Fibroblast of peridontal ligament (primary cell): Measurements from ENCODE around the gene NXN.
"Not testable (repeated sequence)": the region's sequence is repeated elsewhere in the genome, so short reads cannot be mapped to it uniquely, and the experiment has no call there.

Source experiments
- DNase-seq: peaks from one replicate; pipeline ENCODE4 v3.0.0-alpha.2; 2010; ENCODE audit errors: extremely low read depth

The NXN gene

GRCh38 chr17:953767-954166 is 25.8 kb downstream of the NXN start:
- DNase-seq, result no peak

DNA sequence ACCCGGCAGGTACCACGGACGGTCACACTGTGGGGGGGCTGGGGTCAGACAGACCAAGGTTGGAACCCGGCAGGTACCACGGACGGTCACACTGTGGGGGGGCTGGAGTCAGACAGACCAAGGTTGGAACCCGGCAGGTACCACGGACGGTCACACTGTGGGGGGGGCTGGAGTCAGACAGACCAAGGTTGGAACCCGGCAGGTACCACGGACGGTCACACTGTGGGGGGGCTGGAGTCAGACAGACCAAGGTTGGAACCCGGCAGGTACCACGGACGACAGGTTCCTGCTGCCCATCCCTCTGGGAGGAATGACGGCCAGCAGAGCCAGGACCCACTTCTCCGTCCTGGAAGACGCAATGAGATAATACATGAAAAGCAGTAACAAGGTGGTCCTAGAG is 27.0 kb downstream of the NXN start:
- DNase-seq, result not testable (repeated sequence)

GRCh38 chr17:951325-952132 is 28.0 kb downstream of the NXN start:
- peak; percentile 88 for DNase-seq

DNA sequence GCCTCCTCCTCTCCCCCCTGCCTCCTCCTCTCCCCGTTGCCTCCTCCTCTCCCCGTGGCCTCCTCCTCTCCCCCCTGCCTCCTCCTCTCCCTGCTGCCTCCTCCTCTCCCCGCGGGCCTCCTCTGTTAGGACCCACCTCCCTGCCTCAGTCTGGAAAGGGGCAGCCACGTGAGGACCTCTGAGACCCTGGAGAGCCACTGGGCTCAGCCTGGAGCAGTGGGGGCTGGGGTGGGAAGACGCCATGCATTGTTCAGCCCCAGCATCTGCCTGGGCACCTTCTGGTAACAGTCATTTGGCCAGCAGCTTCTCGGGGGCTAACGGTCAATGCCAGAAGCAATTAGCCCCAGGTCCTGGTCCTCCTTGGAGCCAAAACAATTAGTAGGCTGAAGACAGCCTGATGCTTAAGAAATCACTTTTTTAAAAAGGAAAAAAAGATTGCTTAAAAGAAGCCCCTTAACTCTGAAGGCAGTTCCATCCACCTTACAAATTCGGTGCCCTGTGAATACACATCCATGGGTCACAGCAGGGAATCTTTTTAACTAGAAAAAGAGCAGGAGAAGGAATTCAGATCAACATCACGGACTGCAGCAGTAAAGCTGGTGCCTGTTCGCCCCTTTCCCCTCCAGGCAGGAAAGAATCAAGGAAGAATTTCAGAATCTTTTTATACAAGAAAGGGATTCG is 29.8 kb downstream of the NXN start:
- no peak for DNase-seq

- no peak for DNase-seq
Measured at GRCh38 chr17:948284-948852, 31.2 kb downstream of the NXN start.

DNA sequence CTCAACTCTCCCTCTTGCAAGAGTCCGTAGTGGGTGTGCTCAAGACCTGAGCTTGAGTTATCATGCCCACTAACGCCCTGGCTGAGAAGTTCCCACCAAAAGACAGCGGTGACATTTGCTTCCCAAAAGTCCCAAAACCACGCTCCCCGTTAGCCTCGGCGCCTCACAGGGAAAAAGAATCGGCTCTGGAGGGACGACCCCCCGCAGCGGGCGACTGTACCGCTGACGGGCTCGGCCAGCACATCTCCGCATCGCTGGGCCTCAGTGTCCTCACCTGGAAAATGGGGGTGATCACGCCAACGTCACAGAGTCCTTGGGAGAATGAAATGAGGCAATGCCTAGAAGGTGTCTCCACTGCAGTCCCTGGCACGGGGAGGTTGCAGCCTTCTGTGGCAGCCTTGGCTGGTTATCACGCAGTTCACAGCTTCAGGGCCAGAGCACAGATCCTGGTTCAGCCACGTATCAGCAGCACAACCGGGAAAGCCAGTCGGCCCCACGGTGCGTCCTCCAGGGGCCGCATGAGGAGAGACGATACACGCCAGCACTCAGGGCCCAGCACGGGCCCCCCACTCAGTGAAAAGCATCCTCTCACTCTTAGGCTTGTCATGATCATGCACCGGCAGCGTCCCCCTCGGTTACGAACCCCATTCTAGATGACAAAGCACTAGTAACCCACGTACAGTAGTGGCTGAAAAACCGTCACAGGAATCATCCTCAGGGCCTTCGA is 32.9 kb downstream of the NXN start:
- DNase-seq, result no peak

DNA sequence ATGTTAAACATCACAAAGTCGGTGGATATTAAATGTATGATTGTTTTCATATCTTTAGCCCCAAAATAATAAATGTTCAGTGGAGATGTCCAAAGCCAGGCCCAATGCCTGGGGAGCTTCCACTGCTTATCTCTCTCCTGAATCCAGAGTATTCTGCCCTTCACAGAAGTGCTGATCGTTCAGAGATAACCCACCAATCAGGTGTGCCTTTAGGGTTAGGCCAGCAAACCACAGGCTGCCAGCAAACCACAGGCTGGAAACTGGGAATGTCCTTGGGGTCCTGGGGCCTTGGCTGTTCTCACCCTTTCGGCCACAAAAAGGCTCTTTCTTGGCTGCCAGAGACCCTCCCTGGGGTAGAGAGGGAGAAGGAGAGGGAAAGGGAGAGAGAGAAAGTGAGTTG is 33.9 kb downstream of the NXN start:
- no peak for DNase-seq

DNA sequence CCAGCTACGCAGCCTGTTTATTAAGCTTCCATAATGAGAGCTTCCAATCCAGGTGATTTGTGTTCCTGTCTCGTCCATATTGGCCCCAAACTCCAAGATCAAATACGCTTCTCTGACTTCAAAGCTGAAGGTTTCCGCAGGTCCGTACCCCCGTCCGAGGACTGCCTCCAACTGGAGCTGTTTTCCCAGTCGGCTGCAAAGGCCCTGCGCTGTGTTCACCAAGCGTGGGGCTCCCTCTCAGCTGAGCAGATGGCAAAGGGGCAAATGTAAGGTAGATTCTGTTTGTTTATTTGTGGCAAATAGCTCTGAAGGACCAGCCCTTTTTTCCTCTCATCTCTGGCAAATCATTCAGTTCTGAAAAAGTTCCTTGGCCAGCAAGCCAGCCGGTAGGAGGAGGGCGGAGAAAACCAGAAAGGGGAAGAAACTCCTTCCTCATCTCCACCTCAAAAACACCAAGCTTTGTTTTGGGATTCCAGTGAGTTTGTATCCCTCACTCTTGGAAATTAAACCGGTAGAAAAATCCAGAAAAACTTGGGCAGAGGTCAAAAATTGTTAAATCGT is 35.2 kb downstream of the NXN start:
- DNase-seq, result no peak

DNA sequence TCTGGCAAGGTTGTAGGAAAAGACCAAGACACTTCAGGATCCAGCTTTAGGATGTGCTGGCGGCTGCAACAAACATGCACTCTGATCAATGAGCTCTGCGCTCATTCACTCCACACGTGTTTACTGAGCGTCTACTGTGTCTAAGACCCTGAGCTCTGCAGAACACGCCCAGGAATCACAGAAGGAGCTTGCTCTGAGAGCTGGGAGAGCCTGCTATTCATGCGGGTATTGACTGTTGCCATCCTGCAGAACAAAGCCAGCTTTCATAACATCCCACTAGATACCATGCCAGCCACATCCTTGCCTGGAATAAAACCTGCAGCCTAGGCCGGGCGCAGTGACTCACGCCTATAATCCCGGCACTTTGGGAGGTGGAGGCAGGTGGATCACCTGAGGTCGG is 44.1 kb downstream of the NXN start:
- DNase-seq, result no peak

DNA sequence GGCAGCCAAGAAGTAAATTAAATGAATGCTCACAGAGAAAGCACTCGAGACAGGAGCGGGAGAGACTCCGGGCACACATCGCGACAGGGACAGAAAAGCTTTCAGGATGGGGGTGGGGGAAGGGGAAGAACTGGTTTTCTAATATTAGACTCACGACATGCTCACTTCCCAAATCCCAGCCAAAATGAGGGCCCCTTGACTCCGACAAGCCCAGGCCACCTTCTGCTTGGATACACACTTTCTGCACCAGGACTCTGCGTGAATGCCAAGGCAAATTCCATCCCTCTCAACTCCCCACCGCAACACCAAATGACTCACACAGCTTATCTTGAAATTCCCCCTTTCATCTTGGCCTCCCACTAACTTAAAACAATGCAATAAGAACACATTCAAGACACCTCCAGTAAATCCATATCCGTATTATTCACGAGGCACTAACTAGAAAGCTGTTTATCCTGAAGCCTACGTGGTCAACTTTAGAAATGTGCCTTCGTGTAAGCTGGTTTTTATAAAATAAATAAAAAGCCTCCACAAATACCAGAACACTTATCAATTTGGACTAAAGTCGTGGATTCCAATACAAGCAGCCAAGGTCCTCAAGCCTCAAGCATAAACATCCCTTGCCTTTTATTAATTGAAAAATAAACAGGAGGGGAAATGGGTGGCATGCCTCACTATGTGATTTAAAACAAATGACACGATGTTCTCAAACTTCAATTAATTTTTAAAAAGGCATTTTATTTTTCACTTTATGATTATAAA is 46.1 kb downstream of the NXN start:
- peak; percentile 93 for DNase-seq

DNA sequence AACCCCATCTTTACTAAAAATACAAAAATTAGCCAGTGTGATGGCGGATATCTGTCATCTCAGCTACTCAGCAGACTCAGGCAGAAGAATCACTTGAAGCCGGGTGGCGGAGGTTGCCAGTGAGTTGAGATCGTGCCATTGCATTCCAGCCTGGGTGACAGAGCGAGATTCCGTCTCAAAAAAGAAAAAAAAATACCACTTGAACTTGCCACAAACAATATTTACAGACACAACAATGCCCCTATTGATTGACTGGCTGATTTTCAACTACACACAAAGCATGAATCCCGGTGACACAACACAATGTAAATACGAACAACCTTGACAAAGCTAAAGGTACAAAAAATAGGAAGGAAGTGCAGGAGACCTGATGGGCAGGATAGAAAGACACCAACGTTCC is 49.3 kb downstream of the NXN start:
- DNase-seq, result no peak

DNA sequence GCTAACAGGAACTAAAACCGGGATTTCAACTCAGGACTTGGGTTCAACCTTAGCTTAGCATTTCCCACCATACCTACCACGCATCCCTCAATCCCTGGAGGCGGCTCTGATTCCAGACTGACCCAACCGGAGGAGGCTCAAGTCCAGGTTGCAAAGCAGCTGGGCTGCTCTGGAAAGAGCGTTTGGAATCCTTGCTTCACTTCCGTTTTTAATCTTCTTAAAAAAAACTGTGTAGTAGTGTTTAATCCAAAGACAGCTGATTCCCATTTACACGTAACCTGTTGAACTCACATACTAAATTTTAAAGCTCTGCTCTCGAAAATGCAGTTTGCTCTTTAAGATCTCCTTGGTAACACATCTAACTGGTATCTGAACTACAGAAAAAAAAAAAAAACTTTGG is 50.0 kb downstream of the NXN start:
- no peak for DNase-seq

DNA sequence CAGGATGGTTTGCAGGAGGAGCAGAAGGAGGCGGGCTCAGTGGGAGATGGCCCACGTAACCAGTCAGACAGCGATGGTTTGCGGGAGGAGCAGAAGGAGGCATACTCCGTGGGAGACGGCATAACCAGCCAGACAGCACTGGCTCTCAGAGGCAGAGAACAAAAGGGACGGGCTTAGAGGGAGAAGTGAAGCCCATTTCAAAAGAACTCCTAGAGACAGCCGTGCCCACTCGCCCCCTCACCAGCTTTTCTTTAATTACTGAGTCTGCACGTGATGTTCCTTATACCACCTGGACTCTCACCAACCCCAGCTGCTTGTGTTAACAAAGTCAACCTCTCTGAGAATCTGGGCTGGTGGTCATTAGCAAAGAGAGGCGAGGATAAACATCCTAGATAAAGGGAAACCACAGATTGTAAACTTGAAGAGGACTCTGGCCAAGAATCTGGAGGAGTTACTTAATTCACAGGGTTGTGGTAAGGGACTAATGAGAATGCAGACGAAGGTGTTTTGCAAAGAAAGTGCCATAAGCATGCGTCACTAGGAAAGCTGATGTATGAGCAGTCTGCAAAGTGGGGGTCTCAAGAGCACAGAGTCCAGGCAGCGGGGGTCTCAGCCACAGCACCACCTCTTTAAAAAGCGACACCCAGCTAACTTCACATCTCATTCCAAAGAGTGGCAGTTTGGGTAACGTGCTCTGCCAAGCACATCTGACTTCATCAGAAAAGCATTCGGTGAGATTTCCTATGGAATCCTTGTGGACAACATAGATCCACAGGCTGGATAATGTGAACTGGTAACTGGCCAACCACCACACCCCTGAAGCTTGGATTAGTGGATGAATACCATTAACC is 51.7 kb downstream of the NXN start:
- peak; percentile 99 for DNase-seq

- no peak for DNase-seq
Measured at GRCh38 chr17:925817-926216, 53.8 kb downstream of the NXN start.

DNA sequence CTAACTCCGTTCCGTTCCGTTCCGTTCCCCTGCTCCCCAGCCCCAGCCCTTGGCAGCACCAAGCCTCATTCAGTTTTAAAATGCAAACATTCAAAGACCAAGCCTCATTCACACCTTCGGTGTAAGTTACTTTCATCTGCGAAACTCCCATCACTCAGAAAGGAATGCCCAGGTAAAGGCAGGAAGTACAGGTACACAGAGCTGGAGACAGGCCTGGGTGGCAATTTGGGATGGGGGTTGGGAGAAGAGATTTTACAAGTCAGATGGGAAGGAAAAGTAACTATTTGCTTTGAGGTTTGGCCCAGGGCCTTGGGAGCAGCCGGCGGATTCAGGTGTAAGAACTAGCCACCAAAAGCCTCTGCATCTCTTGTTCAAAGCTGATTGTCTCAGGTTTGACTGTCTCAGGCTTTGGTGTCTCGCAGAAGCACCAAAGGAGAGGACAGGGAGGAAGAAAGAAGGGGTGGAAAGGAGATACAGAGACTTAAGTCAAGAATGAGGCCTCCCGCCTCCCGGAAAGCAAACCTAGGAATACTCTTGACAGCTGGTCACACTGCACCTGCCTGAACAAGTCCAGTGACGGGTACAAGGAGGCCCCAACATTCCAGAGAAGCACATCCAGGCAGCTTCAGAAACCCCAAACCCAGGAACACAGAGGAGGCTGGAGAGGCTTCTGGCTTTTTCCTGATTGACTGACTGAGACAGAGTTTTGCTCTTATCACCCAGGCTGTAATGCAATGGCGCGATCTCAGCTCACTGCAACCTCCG is 54.7 kb downstream of the NXN start:
- no peak for DNase-seq

DNA sequence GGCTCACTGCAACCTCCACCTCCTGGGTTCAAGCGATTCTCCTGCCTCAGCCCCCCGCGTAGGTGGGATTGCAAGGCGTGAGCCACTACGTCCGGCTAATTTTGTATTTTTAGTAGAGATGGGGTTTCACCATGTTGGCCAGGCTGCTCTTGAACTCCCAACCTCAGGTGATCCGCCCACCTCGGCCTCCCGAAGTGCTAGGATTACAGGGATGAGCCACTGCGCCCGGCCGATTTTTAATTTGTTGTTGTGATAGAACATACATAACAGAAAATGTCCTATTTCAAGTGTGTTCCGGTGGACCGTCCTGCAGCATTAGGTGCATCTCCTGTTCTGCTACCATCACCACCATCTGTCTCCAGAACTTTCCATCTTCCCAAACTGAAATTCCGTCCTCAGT is 55.3 kb downstream of the NXN start:
- not testable (repeated sequence) for DNase-seq

DNA sequence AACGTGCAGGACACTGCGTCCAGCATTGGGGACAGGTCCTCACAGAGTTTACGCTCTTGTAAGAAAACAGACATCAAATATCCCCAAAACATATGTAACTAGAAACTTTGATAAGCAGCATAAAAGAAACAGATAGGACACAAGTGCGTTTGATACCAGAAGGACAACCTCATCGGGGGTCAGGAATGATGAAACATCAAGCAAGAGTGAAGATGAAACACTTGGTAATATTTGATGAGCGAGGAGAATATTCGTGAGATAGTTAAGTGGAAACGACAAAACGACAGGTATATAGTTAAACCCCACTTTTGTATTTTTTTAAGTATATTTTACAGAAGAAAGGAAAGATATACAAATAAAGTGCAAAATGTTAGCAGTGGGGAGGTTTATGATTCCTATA is 55.9 kb downstream of the NXN start:
- DNase-seq, result no peak

GRCh38 chr17:921161-921560 is 58.4 kb downstream of the NXN start:
- DNase-seq, result no peak

- no peak for DNase-seq
Measured at GRCh38 chr17:920190-920589, 59.4 kb downstream of the NXN start.
